ENCODE results near the gene NOL3.

Gene NOL3

GRCh38 chr16:67155295-67156142 lies 14.8 kb upstream of the NOL3 start:
- DNase-seq: peak; percentile 71

- no peak for DNase-seq
These were observed 14.0 kb upstream of the NOL3 start for GRCh38 chr16:67156143-67156844.

DNA sequence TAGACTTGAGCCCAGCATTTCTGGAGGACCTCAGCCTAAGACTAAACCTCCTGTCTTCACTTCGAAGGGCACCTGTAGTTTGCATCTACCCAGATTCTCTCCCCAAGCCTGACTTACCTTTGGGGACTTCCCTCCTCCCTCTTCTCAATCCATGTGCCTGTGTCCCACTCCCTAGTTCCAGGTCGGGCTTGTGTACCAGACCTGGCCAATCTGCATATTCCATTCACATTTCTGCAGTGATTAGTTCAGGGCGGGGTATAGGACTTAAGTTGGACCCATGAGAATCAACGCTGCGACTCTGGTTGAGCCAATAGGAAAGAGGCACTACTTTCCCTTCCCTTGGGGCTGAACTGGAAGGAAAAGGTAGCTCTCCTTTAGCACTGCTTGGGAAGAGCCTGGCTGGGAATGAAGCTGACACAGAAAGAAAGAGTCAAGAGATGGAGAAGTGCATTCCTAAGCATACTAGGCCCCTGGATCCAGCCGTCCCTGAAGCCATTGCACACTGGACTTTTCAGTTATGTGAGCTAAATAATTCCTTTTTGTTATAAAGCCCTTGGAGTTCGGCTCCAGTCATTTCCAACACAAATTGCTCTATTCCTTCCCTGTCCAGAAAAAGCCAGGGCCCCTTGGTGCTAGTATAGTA lies 13.1 kb upstream of the NOL3 start:
- no peak for DNase-seq

DNA sequence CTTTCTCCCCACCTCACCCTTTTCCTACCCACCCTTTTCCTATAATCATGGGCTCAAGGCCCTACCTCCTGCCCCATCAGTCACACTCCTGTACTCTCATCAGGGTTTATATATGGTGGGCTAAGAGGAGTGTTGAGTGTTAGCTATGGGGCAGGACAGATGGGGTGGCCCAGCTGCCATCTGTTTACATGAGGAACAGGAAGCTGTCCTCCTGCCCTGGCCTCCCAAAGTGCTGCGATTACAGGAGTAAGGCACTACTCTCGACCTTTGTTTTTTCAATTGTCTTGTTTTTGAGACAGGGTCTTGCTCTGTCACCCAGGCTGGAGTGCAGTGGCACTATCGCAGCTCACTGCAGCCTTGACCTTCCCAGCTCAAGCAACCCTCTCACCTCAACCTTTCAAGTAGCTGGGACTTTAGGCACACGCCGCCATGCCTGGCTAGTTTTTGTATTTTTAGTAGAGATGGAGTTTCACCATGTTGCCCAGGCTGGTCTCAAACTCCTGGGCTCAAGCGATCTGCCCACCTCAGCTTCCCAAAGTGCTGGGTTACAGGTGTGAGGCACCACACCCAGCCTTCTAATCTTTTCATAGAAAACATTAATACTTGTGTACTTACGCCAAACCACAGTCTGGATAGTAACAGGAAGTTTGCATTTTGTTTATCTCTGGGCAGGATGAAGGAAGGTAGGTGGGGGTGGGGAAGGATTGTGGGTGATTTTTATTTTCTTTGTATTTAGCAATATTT lies 12.3 kb upstream of the NOL3 start:
- no peak for DNase-seq

- DNase-seq: peak; percentile 21
These were observed 11.4 kb upstream of the NOL3 start for GRCh38 chr16:67158637-67159600.

DNA sequence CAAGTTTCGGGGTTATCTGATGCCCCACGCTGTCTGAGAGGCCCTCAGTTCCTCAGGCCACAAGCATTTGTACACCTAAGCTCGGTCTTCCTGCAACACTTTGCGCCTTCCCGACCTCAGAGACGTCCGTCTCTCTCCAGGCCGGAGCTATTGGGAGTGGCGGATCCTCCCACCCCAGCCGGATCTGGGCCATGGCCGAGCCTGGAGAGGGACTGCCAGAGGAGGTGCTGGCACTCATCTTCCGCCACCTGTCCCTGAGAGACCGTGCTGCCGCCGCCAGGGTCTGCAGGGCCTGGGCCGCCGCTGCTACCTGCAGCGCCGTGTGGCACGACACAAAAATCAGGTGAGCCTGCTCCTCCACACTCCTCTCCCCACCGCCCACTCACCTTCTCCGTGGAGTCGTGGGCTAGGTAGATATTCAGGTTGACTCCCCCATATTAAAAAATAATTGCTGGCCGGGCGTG lies 8.7 kb upstream of the NOL3 start:
- no peak for DNase-seq

GRCh38 chr16:67162506-67163163 lies 7.7 kb upstream of the NOL3 start:
- DNase-seq: no peak

DNA sequence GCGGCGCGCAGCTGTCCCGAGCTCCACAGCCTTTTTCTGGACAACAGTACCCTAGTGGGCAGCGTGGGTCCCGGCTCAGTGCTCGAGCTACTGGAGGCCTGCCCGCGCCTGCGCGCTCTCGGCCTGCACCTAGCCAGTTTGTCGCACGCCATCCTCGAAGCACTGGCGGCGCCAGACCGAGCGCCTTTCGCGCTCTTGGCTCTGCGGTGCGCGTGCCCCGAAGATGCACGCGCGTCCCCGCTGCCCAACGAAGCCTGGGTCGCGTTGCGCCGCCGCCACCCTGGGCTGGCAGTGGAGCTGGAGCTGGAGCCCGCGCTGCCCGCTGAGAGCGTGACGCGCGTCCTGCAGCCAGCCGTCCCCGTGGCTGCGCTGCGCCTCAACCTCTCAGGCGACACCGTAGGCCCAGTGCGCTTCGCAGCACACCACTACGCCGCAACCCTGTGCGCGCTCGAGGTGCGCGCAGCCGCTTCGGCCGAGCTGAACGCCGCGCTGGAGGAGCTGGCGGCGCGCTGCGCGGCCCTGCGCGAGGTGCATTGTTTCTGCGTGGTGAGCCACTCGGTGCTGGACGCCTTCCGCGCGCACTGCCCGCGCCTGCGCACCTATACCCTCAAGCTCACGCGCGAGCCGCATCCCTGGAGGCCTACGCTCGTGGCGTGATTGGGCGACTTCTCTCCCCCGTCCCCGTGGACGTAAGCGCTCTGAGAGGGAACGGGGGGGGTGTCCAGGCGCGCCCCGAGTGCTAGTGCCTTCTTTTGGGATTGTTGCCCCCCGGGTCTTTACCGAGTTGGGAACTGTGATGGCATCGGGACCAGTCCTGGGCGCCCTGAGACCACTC lies 7.0 kb upstream of the NOL3 start:
- peak; percentile 83 for DNase-seq

- peak; percentile 48 for DNase-seq
These were observed 6.3 kb upstream of the NOL3 start for GRCh38 chr16:67163999-67164558.

DNA sequence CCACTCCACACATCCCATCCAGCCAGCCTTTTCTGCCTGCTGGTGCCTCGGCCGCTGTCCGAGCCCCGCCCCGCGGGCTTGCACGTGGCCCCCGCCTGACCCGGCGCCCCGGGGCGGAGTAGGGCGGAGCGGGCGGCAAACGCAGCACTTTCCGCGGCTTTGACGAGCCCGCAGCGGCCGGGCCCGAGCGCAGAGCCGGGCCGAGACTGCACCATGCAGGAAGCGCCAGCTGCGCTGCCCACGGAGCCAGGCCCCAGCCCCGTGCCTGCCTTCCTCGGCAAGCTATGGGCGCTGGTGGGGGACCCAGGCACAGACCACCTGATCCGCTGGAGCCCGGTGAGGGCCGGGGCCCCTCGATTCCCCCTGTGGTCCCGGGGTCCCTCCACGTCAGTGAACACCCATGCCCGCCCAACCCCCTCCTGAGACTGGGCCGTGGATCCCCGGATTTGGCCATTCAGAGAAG lies 5.7 kb upstream of the NOL3 start, which contains the start of gene HSF4:
Gene HSF4, plus strand, starts transcription at position 147 of the 463 bp plus-strand sequence. Its CDS starts 67 bp downstream, at position 214.
- DNase-seq: peak; percentile 52

DNA sequence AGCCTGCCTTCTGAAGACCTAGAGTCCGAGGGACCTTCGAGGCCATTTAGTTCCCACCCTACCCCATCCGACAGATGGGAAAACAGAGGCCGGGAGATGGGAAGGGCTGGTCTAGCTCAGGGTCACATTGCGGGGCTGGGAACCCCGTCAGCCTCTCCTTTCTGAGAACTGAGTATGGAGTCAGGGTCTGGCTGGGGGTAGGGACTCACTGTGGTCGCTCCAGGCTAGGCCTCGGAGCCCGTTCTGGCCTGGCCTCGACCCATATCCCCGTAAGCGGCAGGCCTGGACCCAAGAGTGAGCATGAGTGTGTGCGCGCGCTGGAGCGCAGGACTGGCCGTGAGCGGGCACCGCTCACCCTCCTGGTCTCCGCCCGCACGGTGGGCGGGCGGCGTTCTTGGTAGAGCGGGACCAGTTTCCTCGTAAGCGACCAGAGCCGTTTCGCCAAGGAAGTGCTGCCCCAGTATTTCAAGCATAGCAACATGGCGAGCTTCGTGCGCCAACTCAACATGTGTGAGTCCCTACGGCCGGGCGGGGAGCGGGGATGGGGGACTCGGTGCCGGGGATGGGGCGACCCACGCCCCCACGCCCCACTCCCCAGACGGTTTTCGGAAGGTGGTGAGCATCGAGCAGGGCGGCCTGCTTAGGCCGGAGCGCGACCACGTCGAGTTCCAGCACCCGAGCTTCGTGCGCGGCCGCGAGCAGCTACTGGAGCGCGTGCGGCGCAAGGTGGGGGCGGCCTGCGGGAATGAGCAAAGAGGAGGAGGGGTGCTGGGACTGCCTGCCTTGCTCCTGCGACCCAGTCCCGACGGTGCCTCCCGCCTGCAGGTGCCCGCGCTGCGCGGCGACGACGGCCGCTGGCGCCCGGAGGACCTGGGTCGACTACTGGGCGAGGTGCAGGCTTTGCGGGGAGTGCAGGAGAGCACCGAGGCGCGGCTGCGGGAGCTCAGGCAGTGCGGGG lies 4.9 kb upstream of the NOL3 start:
- DNase-seq: no peak

DNA sequence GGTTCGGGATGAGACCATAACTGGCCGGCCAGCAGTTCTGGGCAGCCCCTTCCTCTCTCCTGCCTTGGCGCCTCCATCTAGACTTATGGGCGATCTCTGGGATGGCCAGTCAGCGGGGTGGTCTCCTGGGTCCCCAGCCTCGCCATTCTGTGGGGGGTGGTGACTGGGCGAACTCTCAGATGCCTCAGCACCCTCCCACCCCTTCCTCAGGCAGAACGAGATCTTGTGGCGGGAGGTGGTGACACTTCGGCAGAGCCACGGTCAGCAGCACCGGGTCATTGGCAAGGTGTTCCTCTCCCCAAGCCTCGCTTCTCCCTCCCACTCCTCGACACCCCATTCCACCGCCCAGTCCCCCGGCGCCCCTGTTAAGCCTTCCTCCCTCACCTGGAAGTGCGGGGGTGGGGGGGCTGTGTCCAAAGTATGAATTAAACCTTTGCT lies 4.2 kb upstream of the NOL3 start:
- no peak for DNase-seq

DNA sequence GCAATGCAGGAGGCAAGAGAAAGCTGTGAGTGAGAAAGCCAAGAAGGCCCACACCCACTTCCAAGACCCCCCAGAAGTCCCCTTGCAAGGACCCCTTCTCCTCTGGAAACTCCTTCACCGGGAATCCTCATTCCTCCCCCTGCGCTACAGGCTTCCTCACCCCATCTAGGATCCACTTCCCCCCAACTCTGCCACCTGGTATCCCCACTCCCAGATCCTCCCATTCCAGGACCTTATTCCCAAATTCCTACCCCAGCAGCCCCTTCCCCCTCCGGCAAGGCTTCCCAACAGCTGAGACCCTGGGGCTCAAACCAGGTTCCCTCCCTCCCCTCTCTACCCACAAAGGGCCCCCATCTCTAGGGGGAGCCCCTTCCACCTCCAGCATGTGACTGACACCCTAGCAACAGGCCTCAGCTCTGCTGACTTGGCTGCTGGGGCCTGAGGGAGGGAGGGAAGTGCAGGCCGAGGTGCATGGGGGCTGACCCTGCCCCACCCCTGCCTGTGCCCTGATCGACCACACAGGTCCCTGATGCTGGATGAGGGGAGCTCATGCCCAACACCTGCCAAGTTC lies 3.7 kb upstream of the NOL3 start:
- DNase-seq: no peak

DNA sequence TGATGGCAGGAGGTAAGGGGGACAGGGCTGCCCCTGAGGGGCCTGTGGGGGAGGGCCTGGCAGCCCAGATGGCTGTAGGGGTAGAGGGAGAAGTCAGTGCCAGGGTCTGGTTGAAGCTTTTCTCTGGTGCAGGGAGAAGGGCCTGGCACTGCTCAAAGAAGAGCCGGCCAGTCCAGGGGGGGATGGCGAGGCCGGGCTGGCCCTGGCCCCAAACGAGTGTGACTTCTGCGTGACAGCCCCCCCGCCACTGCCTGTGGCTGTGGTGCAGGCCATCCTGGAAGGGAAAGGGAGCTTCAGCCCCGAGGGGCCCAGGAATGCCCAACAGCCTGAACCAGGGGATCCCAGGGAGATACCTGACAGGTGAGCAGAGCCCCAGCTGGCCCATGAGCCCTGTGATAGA lies 2.8 kb upstream of the NOL3 start:
- DNase-seq: no peak

GRCh38 chr16:67169011-67169451 lies 1.3 kb upstream of the NOL3 start:
- DNase-seq: no peak

- no peak for DNase-seq
These were observed 633 bp upstream of the NOL3 start for GRCh38 chr16:67169642-67170167.

GRCh38 chr16:67170949-67171649 lies 761 bp downstream of the NOL3 start:
- no peak for DNase-seq

Measured in NCI-H146 (cell line).